Measurements from ENCODE around the gene NCCRP1.

Gene NCCRP1

DNA sequence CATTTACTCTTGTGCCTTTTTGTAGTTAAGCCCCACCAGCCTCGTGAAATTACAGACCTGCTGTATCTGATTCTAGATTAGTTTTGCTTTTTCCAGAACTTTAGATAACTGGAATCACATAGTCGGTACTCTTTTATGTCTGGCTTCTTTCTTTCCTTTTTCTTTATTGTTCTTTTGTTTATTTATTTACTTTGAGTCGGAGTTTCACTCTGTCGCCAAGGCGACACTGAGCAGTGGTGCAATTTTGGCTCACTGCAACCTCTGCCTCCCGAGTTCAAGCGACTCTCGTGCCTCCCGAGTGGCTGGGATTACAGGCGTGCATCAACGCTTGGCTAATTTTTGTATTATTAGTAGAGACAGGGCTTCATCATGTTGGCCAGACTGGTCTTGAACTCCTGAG, 6.0 kb upstream of the NCCRP1 start:
- DNase-seq (ENCODE audit: low read depth) = no peak
- no peak overlapping the region for H3K4me3 ChIP-seq (ENCODE audit: control insufficient read depth, low read depth, low read length)
- TF ChIP-seq, protein P1, sequence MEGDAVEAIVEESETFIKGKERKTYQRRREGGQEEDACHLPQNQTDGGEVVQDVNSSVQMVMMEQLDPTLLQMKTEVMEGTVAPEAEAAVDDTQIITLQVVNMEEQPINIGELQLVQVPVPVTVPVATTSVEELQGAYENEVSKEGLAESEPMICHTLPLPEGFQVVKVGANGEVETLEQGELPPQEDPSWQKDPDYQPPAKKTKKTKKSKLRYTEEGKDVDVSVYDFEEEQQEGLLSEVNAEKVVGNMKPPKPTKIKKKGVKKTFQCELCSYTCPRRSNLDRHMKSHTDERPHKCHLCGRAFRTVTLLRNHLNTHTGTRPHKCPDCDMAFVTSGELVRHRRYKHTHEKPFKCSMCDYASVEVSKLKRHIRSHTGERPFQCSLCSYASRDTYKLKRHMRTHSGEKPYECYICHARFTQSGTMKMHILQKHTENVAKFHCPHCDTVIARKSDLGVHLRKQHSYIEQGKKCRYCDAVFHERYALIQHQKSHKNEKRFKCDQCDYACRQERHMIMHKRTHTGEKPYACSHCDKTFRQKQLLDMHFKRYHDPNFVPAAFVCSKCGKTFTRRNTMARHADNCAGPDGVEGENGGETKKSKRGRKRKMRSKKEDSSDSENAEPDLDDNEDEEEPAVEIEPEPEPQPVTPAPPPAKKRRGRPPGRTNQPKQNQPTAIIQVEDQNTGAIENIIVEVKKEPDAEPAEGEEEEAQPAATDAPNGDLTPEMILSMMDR (IDR thresholded peaks at IDR 0.05; ENCODE audit: control insufficient read depth, insufficient read depth, low read depth, low read length, missing control alignments) = no peak

DNA sequence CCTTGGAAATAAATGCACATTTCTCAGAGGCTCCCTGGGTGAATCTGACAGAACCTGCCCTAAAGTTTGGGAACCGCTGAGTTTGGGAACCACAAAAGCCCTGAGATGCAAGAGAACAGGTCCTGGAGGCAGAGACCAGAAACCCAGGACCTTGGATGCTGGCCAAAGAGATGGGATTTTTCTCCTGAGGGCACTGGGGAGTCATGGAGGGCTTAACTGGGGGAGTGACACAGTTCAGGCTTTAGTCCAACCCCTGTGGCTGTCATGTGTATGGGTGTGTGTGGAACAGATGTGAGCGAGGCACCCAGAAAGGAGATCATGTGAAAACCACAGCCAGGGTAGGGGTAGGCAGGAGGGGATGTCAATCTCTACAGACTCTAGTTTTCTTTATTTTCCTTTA, 3.9 kb upstream of the NCCRP1 start:
- no peak for DNase-seq (ENCODE audit: low read depth)
- TF ChIP-seq, protein P1 (IDR thresholded peaks at IDR 0.05; ENCODE audit: control insufficient read depth, insufficient read depth, low read depth, low read length, missing control alignments) = no peak
- H3K4me3 ChIP-seq (ENCODE audit: control insufficient read depth, low read depth, low read length) = no peak overlapping the region

DNA sequence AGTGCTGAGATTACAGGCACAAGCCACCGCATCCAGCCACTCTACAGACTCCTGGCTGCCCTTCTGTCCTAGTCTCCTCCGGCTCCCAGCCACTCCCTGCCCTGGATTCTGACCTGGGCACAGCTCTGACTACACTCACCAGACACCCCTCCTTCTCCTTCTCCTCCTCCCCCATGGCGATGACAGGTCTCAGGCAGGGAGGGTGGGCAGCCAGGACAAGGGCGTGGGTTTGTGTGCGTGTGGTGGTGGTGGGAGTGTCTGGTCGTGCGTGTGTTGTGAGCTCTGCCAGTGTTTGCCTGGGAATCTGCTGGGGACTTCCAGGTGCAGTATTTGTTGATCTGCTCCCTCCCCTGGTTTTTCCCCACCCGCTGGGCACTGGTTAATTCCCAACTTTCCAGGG, 3.0 kb upstream of the NCCRP1 start:
- TF ChIP-seq, protein P1 (IDR thresholded peaks at IDR 0.05; ENCODE audit: control insufficient read depth, insufficient read depth, low read depth, low read length, missing control alignments) = no peak
- DNase-seq (ENCODE audit: low read depth) = no peak
- no peak overlapping the region for H3K4me3 ChIP-seq (ENCODE audit: control insufficient read depth, low read depth, low read length)

DNA sequence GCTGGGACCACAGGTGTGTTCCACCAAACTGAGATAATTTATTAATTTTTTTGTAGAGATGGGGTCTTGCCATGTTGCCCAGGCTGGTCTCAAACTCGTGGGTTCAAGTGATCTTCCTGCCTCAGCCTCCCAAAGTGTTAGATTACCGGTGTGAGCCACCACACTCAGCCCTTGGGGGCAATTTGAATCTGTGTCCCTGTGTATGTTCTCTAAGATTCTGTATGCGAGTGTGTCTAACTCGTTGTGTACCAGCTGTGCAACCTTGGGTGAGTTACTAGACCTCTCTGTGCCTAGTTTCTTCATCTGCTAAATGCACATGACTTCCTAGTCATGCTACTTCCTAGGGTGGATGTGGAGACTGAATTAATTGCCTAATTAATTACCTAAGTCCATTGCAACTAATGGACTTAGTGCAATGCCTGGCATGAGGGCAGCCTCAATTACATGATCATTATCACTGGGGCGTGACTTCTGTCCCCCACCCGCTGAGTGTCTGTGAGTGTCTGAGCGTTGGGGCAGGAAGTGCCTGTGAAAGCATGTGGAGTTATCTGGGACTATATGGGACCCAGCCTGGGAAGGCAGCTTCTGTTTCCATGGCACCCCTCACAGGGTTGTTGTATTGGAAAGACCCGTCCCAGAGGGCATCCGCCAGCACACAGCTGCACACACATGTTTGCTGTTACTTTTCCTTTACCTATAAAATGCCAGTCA, 1.8 kb upstream of the NCCRP1 start:
- TF ChIP-seq, protein P1 (IDR thresholded peaks at IDR 0.05; ENCODE audit: control insufficient read depth, insufficient read depth, low read depth, low read length, missing control alignments) = no peak
- no peak overlapping the region for H3K4me3 ChIP-seq (ENCODE audit: control insufficient read depth, low read depth, low read length)
- DNase-seq (ENCODE audit: low read depth) = no peak

DNA sequence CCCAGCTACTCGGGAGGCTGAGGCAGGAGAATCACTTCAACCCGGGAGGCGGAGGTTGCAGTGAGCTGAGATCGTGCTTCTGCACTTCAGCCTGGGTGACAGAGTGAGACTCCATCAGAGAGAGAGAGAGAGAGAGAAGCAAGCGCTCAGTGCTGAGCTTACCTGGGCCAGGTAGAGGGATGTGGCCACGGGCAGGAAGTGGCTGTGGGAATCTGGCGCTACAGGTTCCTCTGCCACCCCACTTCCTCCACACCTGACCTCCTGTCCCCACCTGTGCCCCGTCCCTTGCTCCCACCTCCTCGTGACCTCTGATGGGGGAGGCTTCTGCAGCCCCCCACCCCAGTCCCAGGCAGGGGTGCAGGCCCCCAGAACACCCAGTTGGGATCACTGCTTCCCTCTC, 1.0 kb upstream of the NCCRP1 start:
- no peak for DNase-seq (ENCODE audit: low read depth)
- no peak overlapping the region for H3K4me3 ChIP-seq (ENCODE audit: control insufficient read depth, low read depth, low read length)
- TF ChIP-seq, protein P1 (IDR thresholded peaks at IDR 0.05; ENCODE audit: control insufficient read depth, insufficient read depth, low read depth, low read length, missing control alignments) = no peak

DNA sequence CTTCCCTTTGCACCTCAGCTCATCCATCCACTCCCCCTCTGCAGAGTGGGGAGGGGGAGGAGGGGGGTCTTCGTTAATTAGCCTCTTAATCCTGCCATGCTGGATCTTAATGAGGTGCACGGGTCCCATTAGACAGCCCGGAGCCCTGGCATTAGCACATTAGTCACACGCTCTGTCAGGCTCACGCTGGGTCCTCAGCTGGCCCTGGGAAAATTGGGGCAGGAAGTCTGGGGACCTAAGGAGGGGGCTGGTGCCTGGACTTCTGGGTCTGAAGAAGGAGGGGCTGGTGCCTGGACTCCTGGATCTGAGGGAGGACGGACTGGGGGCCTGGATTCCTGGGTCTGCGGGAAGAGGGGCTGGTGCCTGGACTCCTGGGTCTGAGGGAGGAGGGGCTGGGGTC, 444 bp upstream of the NCCRP1 start:
- TF ChIP-seq, protein P1 (IDR thresholded peaks at IDR 0.05; ENCODE audit: control insufficient read depth, insufficient read depth, low read depth, low read length, missing control alignments) = no peak
- H3K4me3 ChIP-seq (ENCODE audit: control insufficient read depth, low read depth, low read length) = no peak overlapping the region
- DNase-seq (ENCODE audit: low read depth) = no peak

Data from AG09309 (cell line).